HEK293 (cell line): ENCODE results near the gene INPPL1.

ENCODE experiments used
- GLI4 ChIP-seq: fragments of 450-650 bp; formaldehyde crosslinking; IDR thresholded peaks from 2 replicates; pipeline ENCODE4 v1.5.1; 2016; ENCODE audit warnings: missing biosample characterization, missing genetic modification characterization
- GLIS1 ChIP-seq: fragments of 450-650 bp; formaldehyde crosslinking; IDR thresholded peaks from 2 replicates; pipeline ENCODE4 v1.5.1; 2016; ENCODE audit warnings: missing biosample characterization, missing genetic modification characterization
- KLF1 ChIP-seq: fragments of 450-650 bp; formaldehyde crosslinking; IDR thresholded peaks from 2 replicates; pipeline ENCODE4 v1.5.1; 2016; ENCODE audit warnings: missing biosample characterization, missing genetic modification characterization
- KLF16 ChIP-seq: fragments of 450-650 bp; formaldehyde crosslinking; IDR thresholded peaks from 2 replicates; pipeline ENCODE4 v1.5.1; 2017; ENCODE audit warnings: missing biosample characterization, missing genetic modification characterization
- KLF9 ChIP-seq: fragments of 450-650 bp; formaldehyde crosslinking; IDR thresholded peaks from 2 replicates; pipeline ENCODE4 v1.5.1; 2016; ENCODE audit warnings: missing biosample characterization, missing genetic modification characterization, low read depth
- MYNN ChIP-seq: fragments of 450-650 bp; formaldehyde crosslinking; IDR thresholded peaks from 2 replicates; pipeline ENCODE4 v1.5.1; 2016; ENCODE audit warnings: missing biosample characterization, missing genetic modification characterization, borderline replicate concordance
- PRDM1 ChIP-seq: fragments of 450-650 bp; formaldehyde crosslinking; IDR thresholded peaks from 2 replicates; pipeline ENCODE4; 2016; ENCODE audit warnings: missing biosample characterization, missing genetic modification characterization
- PRDM10 ChIP-seq: fragments of 450-650 bp; formaldehyde crosslinking; IDR thresholded peaks from 2 replicates; pipeline ENCODE4 v1.5.1; 2016; ENCODE audit warnings: missing biosample characterization, missing genetic modification characterization
- REPIN1 ChIP-seq: fragments of 450-650 bp; formaldehyde crosslinking; IDR thresholded peaks from 2 replicates; pipeline ENCODE4 v1.5.1; 2017; ENCODE audit warnings: missing biosample characterization, missing genetic modification characterization, low read depth
- WT1 ChIP-seq: fragments of 450-650 bp; formaldehyde crosslinking; IDR thresholded peaks from 2 replicates; pipeline ENCODE4 v1.5.1; 2016; ENCODE audit warnings: missing biosample characterization, missing genetic modification characterization
- ZEB2 ChIP-seq: fragments of 450-650 bp; formaldehyde crosslinking; IDR thresholded peaks from 2 replicates; pipeline ENCODE4 v1.5.1; 2016; ENCODE audit warnings: missing biosample characterization, missing genetic modification characterization
- ZFP41 ChIP-seq: fragments of 450-650 bp; formaldehyde crosslinking; IDR thresholded peaks from 2 replicates; pipeline ENCODE4 v1.5.1; 2016; ENCODE audit warnings: missing biosample characterization, missing genetic modification characterization, borderline replicate concordance
- ZNF138 ChIP-seq: fragments of 450-650 bp; formaldehyde crosslinking; IDR thresholded peaks from 2 replicates; pipeline ENCODE4 v1.5.1; 2016; ENCODE audit warnings: missing biosample characterization, missing genetic modification characterization, borderline replicate concordance
- ZNF184 ChIP-seq: fragments of 450-650 bp; IDR thresholded peaks from 2 replicates; pipeline ENCODE4 v1.5.1; 2018; ENCODE audit warnings: missing biosample characterization, mild to moderate bottlenecking, missing genetic modification characterization
- ZNF239 ChIP-seq: fragments of 450-650 bp; formaldehyde crosslinking; IDR thresholded peaks from 2 replicates; pipeline ENCODE4 v1.5.1; 2016; ENCODE audit warnings: missing biosample characterization, missing genetic modification characterization
- ZNF311 ChIP-seq: fragments of 450-650 bp; formaldehyde crosslinking; IDR thresholded peaks from 2 replicates; pipeline ENCODE4 v1.5.1; 2017; ENCODE audit warnings: missing biosample characterization, missing genetic modification characterization, borderline replicate concordance
- ZNF341 ChIP-seq: fragments of 450-650 bp; formaldehyde crosslinking; IDR thresholded peaks from 2 replicates; pipeline ENCODE4; 2016; ENCODE audit warnings: low read depth, missing biosample characterization, missing genetic modification characterization
- ZNF354C ChIP-seq: fragments of 450-650 bp; formaldehyde crosslinking; IDR thresholded peaks from 2 replicates; pipeline ENCODE4 v1.5.1; 2016; ENCODE audit warnings: missing biosample characterization, missing genetic modification characterization, low read depth, borderline replicate concordance
- ZNF449 ChIP-seq: fragments of 450-650 bp; formaldehyde crosslinking; IDR thresholded peaks from 2 replicates; pipeline ENCODE4 v1.5.1; 2017; ENCODE audit warnings: missing biosample characterization, mild to moderate bottlenecking, missing genetic modification characterization, moderate library complexity
- ZNF473 ChIP-seq: fragments of 450-650 bp; formaldehyde crosslinking; IDR thresholded peaks from 2 replicates; pipeline ENCODE4 v1.5.1; 2017; ENCODE audit warnings: missing biosample characterization, missing genetic modification characterization
- ZNF48 ChIP-seq: fragments of 450-650 bp; formaldehyde crosslinking; IDR thresholded peaks from 2 replicates; pipeline ENCODE4 v1.5.1; 2016; ENCODE audit warnings: missing biosample characterization, missing genetic modification characterization
- ZNF488 ChIP-seq: fragments of 450-650 bp; formaldehyde crosslinking; IDR thresholded peaks from 2 replicates; pipeline ENCODE4 v1.5.1; 2016; ENCODE audit warnings: missing biosample characterization, missing genetic modification characterization
- ZNF510 ChIP-seq: fragments of 450-650 bp; formaldehyde crosslinking; IDR thresholded peaks from 2 replicates; pipeline ENCODE4 v1.5.1; 2018; ENCODE audit warnings: mild to moderate bottlenecking, missing genetic modification characterization, missing biosample characterization; ENCODE audit not compliant: insufficient replicate concordance
- ZNF558 ChIP-seq: fragments of 450-650 bp; formaldehyde crosslinking; IDR thresholded peaks from 2 replicates; pipeline ENCODE4 v1.5.1; 2016; ENCODE audit warnings: missing biosample characterization, missing genetic modification characterization
- ZNF600 ChIP-seq: fragments of 450-650 bp; formaldehyde crosslinking; IDR thresholded peaks from 2 replicates; pipeline ENCODE4 v1.5.1; 2016; ENCODE audit warnings: missing biosample characterization, missing genetic modification characterization
- ZNF645 ChIP-seq: fragments of 450-650 bp; formaldehyde crosslinking; IDR thresholded peaks from 2 replicates; pipeline ENCODE4; 2016; ENCODE audit warnings: missing biosample characterization, missing genetic modification characterization
- ZNF654 ChIP-seq: fragments of 450-650 bp; formaldehyde crosslinking; IDR thresholded peaks from 2 replicates; pipeline ENCODE4 v1.5.1; 2016; ENCODE audit warnings: low read depth, missing biosample characterization, missing genetic modification characterization
- ZNF692 ChIP-seq: fragments of 450-650 bp; formaldehyde crosslinking; IDR thresholded peaks from 2 replicates; pipeline ENCODE4 v1.5.1; 2016; ENCODE audit warnings: missing biosample characterization, missing genetic modification characterization
- ZNF701 ChIP-seq: fragments of 450-650 bp; formaldehyde crosslinking; IDR thresholded peaks from 2 replicates; pipeline ENCODE4 v1.5.1; 2016; ENCODE audit warnings: missing biosample characterization, missing genetic modification characterization
- ZSCAN5A ChIP-seq: fragments of 450-650 bp; formaldehyde crosslinking; IDR thresholded peaks from 2 replicates; pipeline ENCODE4 v1.5.1; 2016; ENCODE audit warnings: missing biosample characterization, missing genetic modification characterization

Gene INPPL1

GRCh38 chr11:72223615-72224563 lies 678 bp upstream of the INPPL1 start (continued):
- peak; percentile 38; the same call in 1 of the 2 replicates for TF ChIP-seq KLF16 (tag by site-specific recombination)
- TF ChIP-seq ZSCAN5A (tag by site-specific recombination): no peak
- no peak for TF ChIP-seq PRDM10 (tag by site-specific recombination)
- TF ChIP-seq MYNN (tag by site-specific recombination): no peak
- no peak for TF ChIP-seq ZNF645
- TF ChIP-seq WT1 (tag by site-specific recombination): 0 out of 2 replicates have a peak, but pooled peaks have one; percentile 0
- peak; percentile 18; the same call in 1 of the 2 replicates for TF ChIP-seq KLF9 (tag by site-specific recombination)
- no peak for TF ChIP-seq ZNF138 (tag by site-specific recombination)
- no peak for TF ChIP-seq ZNF239 (tag by site-specific recombination)
- TF ChIP-seq ZFP41 (tag by site-specific recombination): no peak
- TF ChIP-seq ZNF600 (tag by site-specific recombination): no peak
- no peak for TF ChIP-seq ZNF558
- peak; percentile 60 for TF ChIP-seq GLIS1 (tag by site-specific recombination)
- no peak for TF ChIP-seq ZNF449
- no peak for TF ChIP-seq ZNF48 (tag by site-specific recombination)
- TF ChIP-seq ZNF488 (tag by site-specific recombination): no peak
- 0 out of 2 replicates have a peak, but pooled peaks have one; percentile 13 for TF ChIP-seq KLF1 (tag by site-specific recombination)
- TF ChIP-seq ZNF654 (tag by site-specific recombination): no peak
- TF ChIP-seq ZNF692 (tag by site-specific recombination): no peak
- TF ChIP-seq PRDM1: no peak
- no peak for TF ChIP-seq ZNF701
- TF ChIP-seq ZNF341 (tag by site-specific recombination): peak; percentile 81
- no peak for TF ChIP-seq ZNF473
- no peak for TF ChIP-seq REPIN1 (tag by site-specific recombination)
- no peak for TF ChIP-seq GLI4 (tag by site-specific recombination)
- no peak for TF ChIP-seq ZNF311 (tag by site-specific recombination)
- no peak for TF ChIP-seq ZEB2
- no peak for TF ChIP-seq ZNF510 (tag by site-specific recombination)
- TF ChIP-seq ZNF354C: no peak
- TF ChIP-seq ZNF184 (tag by site-specific recombination): no peak
